ENCODE results near the gene CYTH1. TPM values are rescaled to one million over a fixed set of nuclear protein-coding genes. Genes with fewer than 3 reads are reported as not detected.

CYTH1 gene
- polyA plus RNA-seq, 1 experiment: 13.7 TPM

DNA sequence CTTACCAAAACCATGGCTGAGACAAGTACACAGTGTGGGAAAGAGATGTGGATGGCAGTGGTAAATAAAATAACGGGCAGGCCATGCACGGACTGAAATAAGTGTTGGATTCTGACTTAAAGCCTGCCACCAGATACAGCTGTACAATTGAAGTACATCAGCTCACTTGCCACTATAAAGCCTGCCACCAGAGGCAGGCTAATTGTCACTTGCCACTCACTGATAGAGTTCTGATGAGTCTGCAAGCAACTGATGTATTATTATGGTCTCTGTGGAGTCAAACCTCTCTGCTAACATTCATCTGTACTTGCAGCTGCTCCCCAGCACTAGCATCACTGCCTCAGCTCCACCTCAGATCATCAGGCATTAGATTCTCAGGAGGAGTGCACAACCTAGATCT lies 93.0 kb downstream of the CYTH1 start:
- no peaks in the 10 kb centered on the region; the same call in 1 of the 2 replicates for H3K9me3 ChIP-seq (ENCODE audit: control insufficient read depth, insufficient read depth, low read length)
- POLR2A ChIA-PET: no interaction called here
- no peak overlapping the region for H3K4me3 ChIP-seq (ENCODE audit: low read depth, low read length)
- H3K27me3 ChIP-seq (ENCODE audit: control insufficient read depth, insufficient read depth, low read length): no peaks in the 10 kb centered on the region
- no peak overlapping the region for H3K27ac ChIP-seq (ENCODE audit: low read depth, low read length)
- CTCF ChIA-PET: no interaction called here
- DNase-seq (ENCODE audit: low read depth, low spot score): no peak
- TF ChIP-seq, protein P1, sequence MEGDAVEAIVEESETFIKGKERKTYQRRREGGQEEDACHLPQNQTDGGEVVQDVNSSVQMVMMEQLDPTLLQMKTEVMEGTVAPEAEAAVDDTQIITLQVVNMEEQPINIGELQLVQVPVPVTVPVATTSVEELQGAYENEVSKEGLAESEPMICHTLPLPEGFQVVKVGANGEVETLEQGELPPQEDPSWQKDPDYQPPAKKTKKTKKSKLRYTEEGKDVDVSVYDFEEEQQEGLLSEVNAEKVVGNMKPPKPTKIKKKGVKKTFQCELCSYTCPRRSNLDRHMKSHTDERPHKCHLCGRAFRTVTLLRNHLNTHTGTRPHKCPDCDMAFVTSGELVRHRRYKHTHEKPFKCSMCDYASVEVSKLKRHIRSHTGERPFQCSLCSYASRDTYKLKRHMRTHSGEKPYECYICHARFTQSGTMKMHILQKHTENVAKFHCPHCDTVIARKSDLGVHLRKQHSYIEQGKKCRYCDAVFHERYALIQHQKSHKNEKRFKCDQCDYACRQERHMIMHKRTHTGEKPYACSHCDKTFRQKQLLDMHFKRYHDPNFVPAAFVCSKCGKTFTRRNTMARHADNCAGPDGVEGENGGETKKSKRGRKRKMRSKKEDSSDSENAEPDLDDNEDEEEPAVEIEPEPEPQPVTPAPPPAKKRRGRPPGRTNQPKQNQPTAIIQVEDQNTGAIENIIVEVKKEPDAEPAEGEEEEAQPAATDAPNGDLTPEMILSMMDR (IDR thresholded peaks at IDR 0.05; ENCODE audit: low read depth, low read length): no peak

DNA sequence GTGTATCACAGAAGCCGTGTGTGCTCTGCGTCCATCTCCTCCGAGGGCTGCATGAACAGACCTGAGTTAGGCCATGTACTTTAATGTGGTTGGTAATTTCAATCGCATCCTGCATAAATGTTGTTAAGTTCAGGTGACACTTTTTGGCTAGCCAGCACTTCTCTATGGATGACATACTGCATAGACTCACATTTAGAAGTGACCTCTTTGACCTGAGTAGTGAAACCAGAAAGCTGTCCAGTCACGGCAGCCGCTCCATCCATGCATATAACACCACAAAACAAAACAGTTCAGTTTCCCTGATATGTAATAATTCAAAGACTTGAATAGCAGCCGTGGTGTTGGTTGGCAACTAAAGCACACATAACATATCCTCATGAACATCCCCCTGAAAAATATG lies 94.1 kb downstream of the CYTH1 start:
- CTCF ChIA-PET: no interaction called here
- Histone ChIP-seq H3K4me3 (ENCODE audit: low read depth, low read length) (no peak overlapping the region), H3K9me3 (ENCODE audit: control insufficient read depth, insufficient read depth, low read length) (no peaks in the 10 kb centered on the region; the same call in 1 of the 2 replicates), H3K27me3 (ENCODE audit: control insufficient read depth, insufficient read depth, low read length) (no peaks in the 10 kb centered on the region), H3K27ac (ENCODE audit: low read depth, low read length) (no peak overlapping the region)
- DNase-seq (ENCODE audit: low read depth, low spot score): no peak
- TF ChIP-seq, protein P1 (IDR thresholded peaks at IDR 0.05; ENCODE audit: low read depth, low read length): no peak
- POLR2A ChIA-PET: no interaction called here

DNA sequence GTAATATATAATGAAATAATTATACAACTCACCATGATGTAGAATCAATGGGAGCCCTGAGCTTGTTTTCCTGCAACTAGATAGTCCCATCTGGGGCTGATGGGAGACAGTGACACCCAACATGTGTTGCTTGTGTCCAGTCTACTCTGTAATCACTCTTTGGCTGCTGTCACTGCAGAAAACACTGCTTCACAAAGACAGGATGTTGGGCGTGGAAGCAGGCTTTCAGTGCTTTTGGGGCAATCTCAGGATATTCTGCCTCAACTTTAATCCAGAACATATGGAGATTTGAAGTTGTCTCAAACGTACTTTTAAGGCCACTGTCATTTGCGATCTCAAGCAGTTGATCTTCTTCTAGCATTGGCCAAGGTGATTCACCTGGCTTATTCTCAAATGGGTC lies 94.9 kb downstream of the CYTH1 start:
- Histone ChIP-seq H3K27me3 (ENCODE audit: control insufficient read depth, insufficient read depth, low read length) (no peaks in the 10 kb centered on the region), H3K4me3 (ENCODE audit: low read depth, low read length) (no peak overlapping the region), H3K9me3 (ENCODE audit: control insufficient read depth, insufficient read depth, low read length) (no peaks in the 10 kb centered on the region; the same call in 1 of the 2 replicates), H3K27ac (ENCODE audit: low read depth, low read length) (no peak overlapping the region)
- ChIA-PET CTCF (no interaction called here), POLR2A (no interaction called here)
- DNase-seq (ENCODE audit: low read depth, low spot score): no peak
- TF ChIP-seq, protein P1 (IDR thresholded peaks at IDR 0.05; ENCODE audit: low read depth, low read length): no peak

DNA sequence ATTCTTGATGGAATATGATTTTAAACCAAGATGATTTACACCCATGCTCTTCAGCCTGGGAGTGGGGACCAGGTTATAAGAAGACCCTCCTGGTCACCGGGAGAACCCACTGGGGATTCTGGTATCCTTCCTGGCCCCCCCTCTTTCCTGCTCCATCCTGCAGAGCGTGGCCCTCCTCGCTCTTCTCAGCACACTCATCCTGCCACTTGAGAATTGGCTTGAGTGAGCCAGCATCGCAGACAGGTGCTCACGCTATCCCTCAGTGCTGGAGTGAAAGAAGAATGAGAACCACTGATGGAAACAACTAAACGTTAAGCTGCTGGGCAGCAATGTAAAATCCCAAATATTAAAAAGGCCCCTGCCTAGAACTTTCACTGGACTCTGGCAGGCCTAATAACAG lies 98.0 kb downstream of the CYTH1 start:
- POLR2A ChIA-PET: no interaction called here

DNA sequence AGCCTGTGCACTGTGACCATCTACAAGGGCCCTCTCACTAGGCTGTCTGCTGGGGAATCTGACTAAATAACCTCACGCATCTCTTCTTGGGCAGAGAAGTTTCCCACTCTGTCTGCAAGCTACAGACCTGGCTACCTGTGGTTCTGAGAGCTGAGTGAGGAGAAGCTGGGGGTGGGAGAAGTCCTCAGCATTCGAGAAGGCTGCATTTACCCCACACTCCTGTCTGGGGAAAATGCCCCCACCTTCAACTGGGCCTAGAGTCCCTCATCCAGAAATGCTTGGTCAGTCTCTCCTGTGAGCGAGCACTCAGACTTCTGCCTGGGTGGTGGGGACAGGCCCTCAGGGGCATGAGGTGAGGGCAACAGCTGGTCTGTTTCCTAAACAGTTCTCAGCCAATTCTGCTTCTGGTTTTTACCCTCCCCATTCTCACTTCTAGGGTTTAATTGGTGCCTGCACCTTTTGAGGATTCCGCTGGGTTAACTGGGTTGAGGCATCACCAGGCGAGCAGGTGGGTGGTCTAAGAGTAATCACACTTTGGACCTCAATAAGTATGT lies 98.6 kb downstream of the CYTH1 start:
- TF ChIP-seq, protein P1 (IDR thresholded peaks at IDR 0.05; ENCODE audit: low read depth, low read length): no peak
- CTCF ChIA-PET: no interaction called here
- Histone ChIP-seq H3K27me3 (ENCODE audit: control insufficient read depth, insufficient read depth, low read length) (no peaks in the 10 kb centered on the region), H3K9me3 (ENCODE audit: control insufficient read depth, insufficient read depth, low read length) (no peaks in the 10 kb centered on the region), H3K4me3 (ENCODE audit: low read depth, low read length) (no peak overlapping the region), H3K27ac (ENCODE audit: low read depth, low read length) (no peak overlapping the region)
- POLR2A ChIA-PET: no interaction called here
- DNase-seq (ENCODE audit: low read depth, low spot score): no peak

More for the DNA sequence above, 98.0 kb downstream of the CYTH1 start:
- Histone ChIP-seq H3K9me3 (ENCODE audit: control insufficient read depth, insufficient read depth, low read length) (no peaks in the 10 kb centered on the region), H3K27me3 (ENCODE audit: control insufficient read depth, insufficient read depth, low read length) (no peaks in the 10 kb centered on the region), H3K4me3 (ENCODE audit: low read depth, low read length) (no peak overlapping the region), H3K27ac (ENCODE audit: low read depth, low read length) (no peak overlapping the region)
- CTCF ChIA-PET: no interaction called here
- TF ChIP-seq, protein P1 (IDR thresholded peaks at IDR 0.05; ENCODE audit: low read depth, low read length): no peak
- DNase-seq (ENCODE audit: low read depth, low spot score): no peak
